Cardiac muscle cell (in vitro differentiated cells and primary cell): ENCODE results near the gene CPNE9. TPM values are rescaled to one million over a fixed set of nuclear protein-coding genes. Genes with fewer than 3 reads are reported as not detected.

Source experiments
- DNase-seq, 2 donors: peaks; one replicate each; pipeline versions ENCODE4 v3.0.0 to v3.0.0-alpha.2; 2010 to 2017; ENCODE audit warnings: low read depth in 1 of 2, low spot score in 1 of 2
- H3K27ac ChIP-seq: fragments of 200-600 bp; sonication (generic); 2 replicates; pipeline ENCODE4 v1.5.1; 2016
- H3K27me3 ChIP-seq: fragments of 200-600 bp; sonication (generic); 2 replicates; pipeline ENCODE4 v1.6.0; 2016; ENCODE audit warnings: control low read depth
- H3K36me3 ChIP-seq: fragments of 200-600 bp; sonication (generic); 2 replicates; pipeline ENCODE4 v1.5.1; 2016; ENCODE audit warnings: control low read depth
- H3K4me1 ChIP-seq: fragments of 200-600 bp; sonication (generic); 2 replicates; pipeline ENCODE4 v1.8.1; 2017; ENCODE audit warnings: low read depth, mild to moderate bottlenecking, mixed run types
- H3K4me3 ChIP-seq: fragments of 200-600 bp; sonication (generic); 2 replicates; pipeline ENCODE4 v1.5.1; 2016; ENCODE audit warnings: mild to moderate bottlenecking
- H3K9me3 ChIP-seq: fragments of 200-600 bp; sonication (generic); 2 replicates; pipeline ENCODE4 v1.5.1; 2017; ENCODE audit warnings: low read depth, mild to moderate bottlenecking, control low read depth
- polyA plus RNA-seq: library from polyadenylated mRNA; unstranded; fragments of >200 nt; fragmentation: Nextera tagmentation; extraction: Ambion mirVana; gene quantifications from 2 replicates; pipeline ENCODE4 v1.2.1, GENCODE V29; 2016
- total RNA-seq: library from RNA; depleted of rRNA; stranded (reverse); fragments of >200 nt; gene quantifications from 2 replicates; pipeline ENCODE4 v1.2.3, GENCODE V29; 2016
- TF ChIP-seq, protein P1 (sequence below): IDR thresholded peaks from 2 replicates; pipeline ENCODE4 v1.5.1; 2012; ENCODE audit warnings: low read depth, mild to moderate bottlenecking, low read length

Gene CPNE9
- total and polyA plus RNA-seq, 2 experiments from 2014 or later: 0.06 TPM; not detected in 1

DNA sequence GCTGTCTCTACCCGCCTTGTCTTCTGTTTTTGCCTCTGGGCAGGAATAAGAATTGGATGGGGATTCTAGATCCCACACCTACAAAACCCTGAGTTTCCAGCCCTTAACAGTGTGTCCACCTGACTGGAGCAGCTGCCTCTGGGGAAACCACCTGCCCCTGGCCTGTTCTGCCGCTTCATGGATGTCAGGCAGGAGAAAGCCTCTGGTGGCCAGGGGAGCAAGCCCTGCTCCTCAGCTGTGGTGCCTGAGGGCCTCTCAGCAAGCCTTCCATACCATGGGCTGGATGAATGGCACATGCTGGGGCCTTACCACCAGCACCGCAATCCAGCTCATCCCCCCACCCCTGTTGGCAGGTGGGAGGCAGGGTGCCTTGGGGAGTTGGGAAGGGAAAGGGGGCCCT is 5.3 kb upstream of the CPNE9 start:
- Histone ChIP-seq H3K36me3 (no peaks in the 10 kb centered on the region), H3K27ac (no peak overlapping the region), H3K4me1 (no peaks in the 10 kb centered on the region), H3K4me3 (no peak overlapping the region), H3K9me3 (no peaks in the 10 kb centered on the region), H3K27me3 (peaks cover 8% of the 10 kb centered on the region)
- no peak for DNase-seq
- TF ChIP-seq, protein P1, sequence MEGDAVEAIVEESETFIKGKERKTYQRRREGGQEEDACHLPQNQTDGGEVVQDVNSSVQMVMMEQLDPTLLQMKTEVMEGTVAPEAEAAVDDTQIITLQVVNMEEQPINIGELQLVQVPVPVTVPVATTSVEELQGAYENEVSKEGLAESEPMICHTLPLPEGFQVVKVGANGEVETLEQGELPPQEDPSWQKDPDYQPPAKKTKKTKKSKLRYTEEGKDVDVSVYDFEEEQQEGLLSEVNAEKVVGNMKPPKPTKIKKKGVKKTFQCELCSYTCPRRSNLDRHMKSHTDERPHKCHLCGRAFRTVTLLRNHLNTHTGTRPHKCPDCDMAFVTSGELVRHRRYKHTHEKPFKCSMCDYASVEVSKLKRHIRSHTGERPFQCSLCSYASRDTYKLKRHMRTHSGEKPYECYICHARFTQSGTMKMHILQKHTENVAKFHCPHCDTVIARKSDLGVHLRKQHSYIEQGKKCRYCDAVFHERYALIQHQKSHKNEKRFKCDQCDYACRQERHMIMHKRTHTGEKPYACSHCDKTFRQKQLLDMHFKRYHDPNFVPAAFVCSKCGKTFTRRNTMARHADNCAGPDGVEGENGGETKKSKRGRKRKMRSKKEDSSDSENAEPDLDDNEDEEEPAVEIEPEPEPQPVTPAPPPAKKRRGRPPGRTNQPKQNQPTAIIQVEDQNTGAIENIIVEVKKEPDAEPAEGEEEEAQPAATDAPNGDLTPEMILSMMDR: no peak

DNA sequence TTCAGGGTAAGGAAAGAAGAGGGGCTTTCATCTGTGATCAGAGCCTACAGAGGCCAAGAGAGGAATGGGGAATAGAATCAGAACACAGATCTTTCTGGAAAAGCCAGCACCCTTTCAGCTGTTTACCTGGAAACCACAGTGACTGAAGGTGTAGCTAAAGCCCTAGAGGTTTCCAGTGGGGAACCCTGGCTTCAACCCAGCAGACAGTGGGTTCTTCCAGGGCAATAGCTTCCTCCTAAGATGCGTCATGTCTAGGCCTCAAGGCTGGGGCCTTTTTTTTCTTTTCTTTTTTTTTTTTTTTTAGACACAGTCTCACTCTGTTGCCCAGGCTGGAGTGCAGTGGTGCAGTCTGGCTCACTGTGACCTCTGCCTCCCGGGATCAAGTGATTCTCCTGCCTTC is 3.1 kb upstream of the CPNE9 start:
- no peak for DNase-seq
- Histone ChIP-seq H3K4me1 (peaks cover 4% of the 10 kb centered on the region), H3K9me3 (no peaks in the 10 kb centered on the region), H3K36me3 (no peaks in the 10 kb centered on the region), H3K4me3 (no peak overlapping the region), H3K27ac (no peak overlapping the region), H3K27me3 (peaks cover 24% of the 10 kb centered on the region)
- TF ChIP-seq, protein P1: no peak

DNA sequence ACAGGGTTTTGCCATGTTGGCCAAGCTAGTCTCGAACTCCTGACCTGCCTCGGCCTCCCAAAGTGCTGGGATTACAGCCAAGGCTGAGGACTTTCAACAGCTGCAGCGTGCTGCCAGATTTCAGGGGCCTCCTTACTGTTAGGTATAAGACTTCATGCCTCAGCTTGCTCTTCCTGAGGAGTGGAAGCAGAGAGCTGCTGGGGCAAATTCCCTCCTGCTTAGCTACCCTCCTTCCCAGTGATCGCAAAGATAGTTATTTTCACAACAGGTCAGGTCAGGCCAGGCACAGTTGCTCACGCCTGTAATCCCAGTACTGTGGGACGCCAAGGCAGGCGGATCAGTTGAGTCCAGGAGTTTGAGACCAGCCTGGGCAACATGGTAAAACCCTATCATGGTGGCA is 2.6 kb upstream of the CPNE9 start:
- TF ChIP-seq, protein P1: no peak
- H3K4me3 ChIP-seq: no peak overlapping the region

DNA sequence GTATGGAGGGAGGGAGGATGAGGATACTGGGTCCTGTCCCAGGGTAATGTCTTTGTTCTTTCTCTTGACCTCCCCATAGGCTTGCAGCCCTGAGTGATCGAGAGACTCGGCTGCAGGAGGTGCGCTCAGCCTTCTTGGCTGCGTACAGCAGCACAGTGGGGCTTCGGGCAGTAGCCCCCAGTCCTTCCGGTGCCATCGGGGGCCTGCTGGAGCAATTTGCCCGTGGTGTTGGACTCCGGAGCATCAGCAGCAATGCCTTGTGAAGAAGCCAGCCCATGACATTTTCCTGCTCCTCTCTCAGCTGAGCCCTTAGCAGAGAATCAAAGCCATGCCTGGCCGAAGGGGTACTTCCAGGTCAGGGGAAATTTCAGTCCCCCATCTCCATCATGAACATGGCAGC is 1.9 kb upstream of the CPNE9 start:
- H3K36me3 ChIP-seq: no peaks in the 10 kb centered on the region
- H3K9me3 ChIP-seq: no peaks in the 10 kb centered on the region
- peaks cover 24% of the 10 kb centered on the region for H3K27me3 ChIP-seq
- H3K4me3 ChIP-seq: no peak overlapping the region
- H3K27ac ChIP-seq: no peak overlapping the region
- H3K4me1 ChIP-seq: peaks cover 4% of the 10 kb centered on the region
- no peak for DNase-seq
- TF ChIP-seq, protein P1: no peak

More for the DNA sequence above, 2.6 kb upstream of the CPNE9 start:
- H3K36me3 ChIP-seq: no peaks in the 10 kb centered on the region
- H3K4me1 ChIP-seq: peaks cover 4% of the 10 kb centered on the region
- no peak overlapping the region for H3K27ac ChIP-seq
- DNase-seq: no peak
- H3K9me3 ChIP-seq: no peaks in the 10 kb centered on the region
- H3K27me3 ChIP-seq: peaks cover 24% of the 10 kb centered on the region

DNA sequence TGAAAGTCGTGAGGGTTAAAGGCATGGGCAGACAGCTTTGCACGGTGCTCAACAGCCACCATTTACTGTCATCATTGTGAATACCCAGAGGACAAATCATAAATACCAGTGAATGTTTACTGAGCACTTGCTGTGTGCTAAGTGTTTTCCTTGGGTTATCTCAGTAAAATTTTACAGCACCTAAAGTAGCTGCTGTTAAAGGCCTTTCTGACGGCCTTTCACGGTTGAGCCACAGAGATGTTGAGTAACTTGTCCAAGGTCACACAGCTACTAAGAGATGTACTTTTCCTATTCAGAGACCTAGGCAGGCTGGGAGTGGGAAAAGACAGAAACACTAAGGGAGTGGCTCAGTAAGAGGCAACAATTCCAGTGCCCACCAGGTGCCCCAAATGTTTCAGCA is 393 bp upstream of the CPNE9 start:
- Histone ChIP-seq H3K9me3 (no peaks in the 10 kb centered on the region), H3K4me1 (peaks cover 4% of the 10 kb centered on the region), H3K36me3 (no peaks in the 10 kb centered on the region), H3K27ac (no peak overlapping the region), H3K4me3 (no peak overlapping the region), H3K27me3 (peaks cover 24% of the 10 kb centered on the region)
- TF ChIP-seq, protein P1: no peak
- no peak for DNase-seq
